Caki2 (cell line): ENCODE data around the gene RAD51B. TPM values are rescaled to one million over a fixed set of nuclear protein-coding genes. Genes with fewer than 3 reads are reported as not detected.
A peak's percentile ranks its signal among the peaks of the same experiment; 100 is the strongest.
"Not testable (repeated sequence)": the region's sequence is repeated elsewhere in the genome, so short reads cannot be mapped to it uniquely, and the experiment has no call there.

Source experiments
- DNase-seq: peaks from one replicate; pipeline ENCODE4 v3.0.0-alpha.2; 2015; ENCODE audit warnings: low read depth
- in situ Hi-C: cut with HindIII; loops from 2 replicates; pipeline ENCODE4 v1.10.0; 2016; ENCODE audit warnings: low sequenced_read_pairs, low pct_unique_long_range_greater_than_20kb, mixed read lengths
- total RNA-seq: library from RNA; depleted of rRNA; stranded (reverse); fragments of >200 nt; shearing (Covaris generic); gene quantifications from 2 replicates; pipeline ENCODE4 v1.2.3, GENCODE V29; 2014; ENCODE audit warnings: low replicate concordance

RAD51B gene
- total RNA-seq, 1 experiment from 2014 or later = 20.8 TPM

GRCh38 chr14:68428900-68429299, 609.3 kb downstream of the RAD51B start:
- in situ Hi-C loops = not testable (repeated sequence)

GRCh38 chr14:68434173-68434572, 614.6 kb downstream of the RAD51B start:
- in situ Hi-C loops, DNase-seq: not testable (repeated sequence)

More at GRCh38 chr14:68428900-68429299, 609.3 kb downstream of the RAD51B start:
- DNase-seq = not testable (repeated sequence)

- in situ Hi-C loops = not testable (repeated sequence)
These were observed 616.1 kb downstream of the RAD51B start for GRCh38 chr14:68435631-68436030.

GRCh38 chr14:68439676-68440075, 620.1 kb downstream of the RAD51B start:
- in situ Hi-C loops = no loop called here

More at GRCh38 chr14:68435631-68436030, 616.1 kb downstream of the RAD51B start:
- DNase-seq = not testable (repeated sequence)

GRCh38 chr14:68440820-68441219, 621.2 kb downstream of the RAD51B start:
- no peak for DNase-seq
- in situ Hi-C loops = no loop called here

More at GRCh38 chr14:68439676-68440075, 620.1 kb downstream of the RAD51B start:
- DNase-seq = no peak

- DNase-seq = no peak
- in situ Hi-C loops = no loop called here
These were observed 622.0 kb downstream of the RAD51B start for GRCh38 chr14:68441542-68441941.

- no peak for DNase-seq
- in situ Hi-C loops = no loop called here
These were observed 623.5 kb downstream of the RAD51B start for GRCh38 chr14:68442828-68443629.

- DNase-seq = no peak
- in situ Hi-C loops = no loop called here
These were observed 625.0 kb downstream of the RAD51B start for GRCh38 chr14:68444449-68445168.

GRCh38 chr14:68446243-68447040, 626.9 kb downstream of the RAD51B start:
- DNase-seq = no peak
- in situ Hi-C loops = no loop called here

GRCh38 chr14:68447581-68448251, 628.1 kb downstream of the RAD51B start:
- in situ Hi-C loops = no loop called here
- DNase-seq = no peak

GRCh38 chr14:68448252-68448902, 628.8 kb downstream of the RAD51B start:
- no peak for DNase-seq
- in situ Hi-C loops = no loop called here

- no peak for DNase-seq
- in situ Hi-C loops = no loop called here
These were observed 630.1 kb downstream of the RAD51B start for GRCh38 chr14:68449561-68450181.

- in situ Hi-C loops = no loop called here
- DNase-seq = no peak
These were observed 631.0 kb downstream of the RAD51B start for GRCh38 chr14:68450391-68451120.

GRCh38 chr14:68451696-68452373, 632.3 kb downstream of the RAD51B start:
- in situ Hi-C loops = no loop called here
- DNase-seq = no peak

- in situ Hi-C loops = no loop called here
- no peak for DNase-seq
These were observed 638.7 kb downstream of the RAD51B start for GRCh38 chr14:68458253-68458652.

GRCh38 chr14:68458840-68459469, 639.4 kb downstream of the RAD51B start:
- DNase-seq = peak; percentile 96
- in situ Hi-C loops = no loop called here
